A673 (cell line): ENCODE measurements around the gene ANKRD7.

Source experiments
- CTCF ChIP-seq: fragments of 300-800, 200-600 bp; sonication (generic); conservative IDR thresholded peaks from 2 replicates; pipeline ENCODE4 v1.5.1; 2017; ENCODE audit warnings: low read depth, mild to moderate bottlenecking, antibody characterized with exemption, low read length, moderate library complexity, mixed read lengths
- EZH2 ChIP-seq: fragments of 200-600 bp; sonication (generic); IDR thresholded peaks from 2 replicates; pipeline ENCODE4 v1.6.1; 2017; ENCODE audit warnings: borderline replicate concordance, low read depth, mild to moderate bottlenecking, mixed read lengths, antibody characterized with exemption, low read length; ENCODE audit not compliant: poor library complexity, severe bottlenecking

GRCh38 chr7:118218413-118219156, 5.9 kb upstream of the ANKRD7 start:
- TF ChIP-seq CTCF (no peak), EZH2 (no peak)
